ENCODE data around the gene UMODL1. TPM values are rescaled to one million over a fixed set of nuclear protein-coding genes. Genes with fewer than 3 reads are reported as not detected.

Gene UMODL1
- total and polyA plus RNA-seq, 8 donors: 0.10 to 0.69 (median 0.48) TPM; not detected in 1

- no peaks in the 10 kb centered on the region for H3K36me3 ChIP-seq
- ATAC-seq (peak; percentile 67), DNase-seq (peak in 1 of 4 donors; percentile 47)
- no peaks in the 10 kb centered on the region for H3K27me3 ChIP-seq
- H3K9me3 ChIP-seq: no peaks in the 10 kb centered on the region
- intact Hi-C loops (cut with DNase I): no loop called here
- H3K27ac ChIP-seq: peak overlapping the region in 1 of 2 donors; percentile 54
- H3K4me1 ChIP-seq: peaks cover 0 to 3% of the 10 kb centered on the region in 2 donors
- no peak overlapping the region for H3K4me3 ChIP-seq
- TF ChIP-seq, protein P1, sequence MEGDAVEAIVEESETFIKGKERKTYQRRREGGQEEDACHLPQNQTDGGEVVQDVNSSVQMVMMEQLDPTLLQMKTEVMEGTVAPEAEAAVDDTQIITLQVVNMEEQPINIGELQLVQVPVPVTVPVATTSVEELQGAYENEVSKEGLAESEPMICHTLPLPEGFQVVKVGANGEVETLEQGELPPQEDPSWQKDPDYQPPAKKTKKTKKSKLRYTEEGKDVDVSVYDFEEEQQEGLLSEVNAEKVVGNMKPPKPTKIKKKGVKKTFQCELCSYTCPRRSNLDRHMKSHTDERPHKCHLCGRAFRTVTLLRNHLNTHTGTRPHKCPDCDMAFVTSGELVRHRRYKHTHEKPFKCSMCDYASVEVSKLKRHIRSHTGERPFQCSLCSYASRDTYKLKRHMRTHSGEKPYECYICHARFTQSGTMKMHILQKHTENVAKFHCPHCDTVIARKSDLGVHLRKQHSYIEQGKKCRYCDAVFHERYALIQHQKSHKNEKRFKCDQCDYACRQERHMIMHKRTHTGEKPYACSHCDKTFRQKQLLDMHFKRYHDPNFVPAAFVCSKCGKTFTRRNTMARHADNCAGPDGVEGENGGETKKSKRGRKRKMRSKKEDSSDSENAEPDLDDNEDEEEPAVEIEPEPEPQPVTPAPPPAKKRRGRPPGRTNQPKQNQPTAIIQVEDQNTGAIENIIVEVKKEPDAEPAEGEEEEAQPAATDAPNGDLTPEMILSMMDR (IDR thresholded peaks at IDR 0.05): no peak
These were observed 23.1 kb upstream of the UMODL1 start for GRCh38 chr21:42047821-42048613.

DNA sequence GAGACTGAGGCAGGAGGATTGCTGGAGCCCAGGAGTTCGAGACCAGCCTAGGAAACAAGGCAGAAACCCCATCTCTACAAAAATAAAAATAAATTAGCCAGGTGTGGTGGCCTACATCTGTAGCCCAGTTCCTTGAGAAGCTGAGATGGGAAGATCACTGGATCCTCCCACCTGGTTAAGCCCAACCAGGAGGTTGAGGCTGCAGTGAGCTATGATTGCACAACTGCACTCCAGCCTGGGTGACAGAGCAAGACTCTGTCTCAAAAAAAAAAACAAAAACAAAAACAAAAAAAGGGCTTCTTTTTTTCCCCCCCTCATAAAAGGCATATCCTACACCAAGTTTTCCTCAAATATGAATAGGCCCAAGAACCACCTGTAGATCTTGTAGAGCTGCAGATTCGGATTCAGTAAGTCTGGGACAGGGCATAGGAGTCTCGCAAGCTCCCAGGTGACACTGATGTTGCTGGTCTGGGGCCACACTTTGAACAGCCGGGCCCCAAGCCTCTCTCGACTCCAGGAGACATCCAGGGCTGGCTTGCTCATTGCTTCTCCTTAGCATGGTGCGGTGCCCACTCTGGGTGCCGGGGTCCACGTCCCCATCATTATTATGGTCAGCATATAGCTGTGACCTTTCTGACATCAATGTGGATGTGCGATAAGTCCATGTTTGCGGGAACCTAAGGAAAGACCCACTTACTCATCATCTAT, 22.1 kb upstream of the UMODL1 start:
- ATAC-seq: no peak
- Histone ChIP-seq H3K27me3 (no peaks in the 10 kb centered on the region), H3K36me3 (no peaks in the 10 kb centered on the region), H3K4me3 (no peak overlapping the region), H3K4me1 (peaks cover 0 to 3% of the 10 kb centered on the region in 2 donors), H3K27ac (no peak overlapping the region), H3K9me3 (no peaks in the 10 kb centered on the region)
- TF ChIP-seq, protein P1 (IDR thresholded peaks at IDR 0.05): no peak
- peak in 1 of 4 donors; percentile 46 for DNase-seq
- intact Hi-C loops (cut with DNase I): no loop called here

- TF ChIP-seq, protein P1 (IDR thresholded peaks at IDR 0.05): no peak
- H3K27ac ChIP-seq: no peak overlapping the region
- H3K4me1 ChIP-seq: peaks cover 0 to 3% of the 10 kb centered on the region in 2 donors
- DNase-seq: peak in 1 of 4 donors; percentile 54
- H3K36me3 ChIP-seq: no peaks in the 10 kb centered on the region
- H3K4me3 ChIP-seq: no peak overlapping the region
- H3K9me3 ChIP-seq: no peaks in the 10 kb centered on the region
- ATAC-seq: no peak
- no peaks in the 10 kb centered on the region for H3K27me3 ChIP-seq
- intact Hi-C loops (cut with DNase I): no loop called here
These were observed 21.3 kb upstream of the UMODL1 start for GRCh38 chr21:42049578-42050430.

DNA sequence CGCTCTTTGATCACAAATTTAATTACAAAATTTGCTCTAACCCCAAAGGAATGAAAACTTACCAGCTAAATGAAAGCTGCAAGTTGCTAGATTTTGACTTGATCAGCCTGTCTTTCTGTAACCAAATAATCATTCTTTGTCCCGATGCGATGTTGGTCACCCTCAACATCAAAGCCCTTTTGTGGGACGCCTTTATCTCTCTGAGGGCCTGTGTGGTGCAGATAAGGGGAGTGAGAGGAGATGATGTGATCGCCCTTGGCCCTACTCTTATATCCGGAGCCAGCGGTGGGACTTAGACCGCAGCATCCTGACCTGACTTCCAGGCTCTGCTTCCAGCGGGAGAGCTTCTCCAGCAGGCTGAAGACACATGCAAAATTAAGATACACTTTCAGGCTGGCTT, 19.3 kb upstream of the UMODL1 start:
- H3K27ac ChIP-seq: no peak overlapping the region
- DNase-seq (peak in 1 of 4 donors; percentile 24), ATAC-seq (no peak)
- H3K9me3 ChIP-seq: no peaks in the 10 kb centered on the region
- intact Hi-C loops (cut with DNase I): no loop called here
- TF ChIP-seq, protein P1 (IDR thresholded peaks at IDR 0.05): no peak
- H3K27me3 ChIP-seq: no peaks in the 10 kb centered on the region
- no peak overlapping the region for H3K4me3 ChIP-seq
- peaks cover 6 to 7% of the 10 kb centered on the region in 2 donors for H3K4me1 ChIP-seq
- no peaks in the 10 kb centered on the region for H3K36me3 ChIP-seq
